IPS-18a (cell line): ENCODE results near the gene ARL3.
"Not testable (repeated sequence)": the region's sequence is repeated elsewhere in the genome, so short reads cannot be mapped to it uniquely, and the experiment has no call there.

Source experiments
- H3K27ac ChIP-seq: one replicate; pipeline ENCODE4 v1.5.1; 2013; ENCODE audit warnings: low read length
- H3K27me3 ChIP-seq: one replicate; pipeline ENCODE4 v1.6.1; 2013; ENCODE audit warnings: mild to moderate bottlenecking, low read length; ENCODE audit not compliant: control insufficient read depth, insufficient read depth
- H3K36me3 ChIP-seq: one replicate; pipeline ENCODE4 v1.6.1; 2013; ENCODE audit warnings: low read depth, low read length; ENCODE audit not compliant: control insufficient read depth
- H3K4me1 ChIP-seq: one replicate; pipeline ENCODE4 v1.6.1; 2013; ENCODE audit warnings: low read depth, low read length; ENCODE audit not compliant: control insufficient read depth
- H3K4me3 ChIP-seq: one replicate; pipeline ENCODE4 v1.5.1; 2013; ENCODE audit warnings: low read length
- H3K9ac ChIP-seq: one replicate; pipeline ENCODE4 v1.6.1; 2013; ENCODE audit warnings: mild to moderate bottlenecking, low read length, moderate library complexity
- H3K9me3 ChIP-seq: one replicate; pipeline ENCODE4 v1.6.1; 2013; ENCODE audit warnings: low read depth, low read length; ENCODE audit not compliant: control insufficient read depth

ARL3 gene

GRCh38 chr10:102675666-102676533 lies 38.3 kb downstream of the ARL3 start:
- Histone ChIP-seq H3K9me3 (no peaks in the 10 kb centered on the region), H3K27me3 (no peaks in the 10 kb centered on the region), H3K4me3 (no peak overlapping the region), H3K36me3 (no peaks in the 10 kb centered on the region), H3K9ac (no peak overlapping the region), H3K4me1 (peaks cover 51% of the 10 kb centered on the region), H3K27ac (no peak overlapping the region)

GRCh38 chr10:102675011-102675665 lies 39.1 kb downstream of the ARL3 start:
- Histone ChIP-seq H3K4me3 (no peak overlapping the region), H3K9ac (no peak overlapping the region), H3K27ac (no peak overlapping the region), H3K9me3 (no peaks in the 10 kb centered on the region), H3K4me1 (peaks cover 59% of the 10 kb centered on the region), H3K27me3 (no peaks in the 10 kb centered on the region), H3K36me3 (no peaks in the 10 kb centered on the region)

- Histone ChIP-seq H3K4me1 (peaks cover 60% of the 10 kb centered on the region), H3K27ac (no peak overlapping the region), H3K27me3 (no peaks in the 10 kb centered on the region), H3K9ac (no peak overlapping the region), H3K4me3 (peak overlapping the region; percentile 19), H3K36me3 (no peaks in the 10 kb centered on the region), H3K9me3 (no peaks in the 10 kb centered on the region)
These were observed 39.6 kb downstream of the ARL3 start for GRCh38 chr10:102674566-102674965.

DNA sequence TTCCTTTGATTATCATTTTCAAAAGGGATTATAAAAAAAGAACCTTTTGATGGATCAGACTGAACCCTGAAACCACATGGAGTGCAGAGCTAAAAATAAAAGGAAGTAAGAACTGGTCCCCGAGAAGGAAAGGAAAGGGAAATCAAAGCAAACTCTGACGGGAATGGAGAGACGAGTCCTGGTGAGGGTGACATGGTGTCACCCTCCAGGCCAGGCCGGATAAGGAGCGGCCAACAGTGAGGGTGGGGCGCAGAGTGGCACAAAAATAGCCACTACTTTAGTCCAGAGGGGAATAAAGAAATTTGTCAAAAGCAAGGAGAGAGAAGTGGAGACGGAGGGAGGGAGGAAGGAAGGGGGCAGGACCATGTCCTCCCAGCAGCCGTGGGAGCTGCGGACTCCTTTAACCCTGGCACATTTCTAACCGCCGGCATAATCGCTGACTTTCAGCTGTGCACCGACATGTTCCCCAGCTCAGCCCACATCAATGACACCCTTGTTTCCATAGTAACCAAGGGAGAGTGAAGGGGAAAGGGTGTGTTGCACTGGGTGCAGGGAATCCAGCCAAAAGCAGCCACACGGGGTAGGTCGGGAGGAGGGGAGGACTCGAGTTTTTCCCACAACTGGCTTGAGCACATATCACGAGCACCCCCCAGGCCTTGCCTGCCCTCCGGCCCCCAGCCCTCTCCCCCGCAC lies 40.2 kb downstream of the ARL3 start:
- Histone ChIP-seq H3K27ac (no peak overlapping the region), H3K4me1 (peaks cover 55% of the 10 kb centered on the region), H3K36me3 (no peaks in the 10 kb centered on the region)

GRCh38 chr10:102673236-102673818 lies 40.9 kb downstream of the ARL3 start:
- Histone ChIP-seq H3K9ac (no peak overlapping the region), H3K27ac (no peak overlapping the region), H3K36me3 (no peaks in the 10 kb centered on the region), H3K4me1 (peaks cover 52% of the 10 kb centered on the region), H3K27me3 (no peaks in the 10 kb centered on the region), H3K4me3 (no peak overlapping the region), H3K9me3 (no peaks in the 10 kb centered on the region)

More for the DNA sequence above, 40.2 kb downstream of the ARL3 start:
- peak overlapping the region; percentile 19 for H3K4me3 ChIP-seq
- H3K9ac ChIP-seq, result no peak overlapping the region
- no peaks in the 10 kb centered on the region for H3K9me3 ChIP-seq
- H3K27me3 ChIP-seq, result no peaks in the 10 kb centered on the region

- no peaks in the 10 kb centered on the region for H3K27me3 ChIP-seq
- H3K9ac ChIP-seq, result no peak overlapping the region
- no peaks in the 10 kb centered on the region for H3K9me3 ChIP-seq
- H3K27ac ChIP-seq, result no peak overlapping the region
- H3K4me1 ChIP-seq, result peaks cover 34% of the 10 kb centered on the region
- no peaks in the 10 kb centered on the region for H3K36me3 ChIP-seq
- no peak overlapping the region for H3K4me3 ChIP-seq
These were observed 43.2 kb downstream of the ARL3 start for GRCh38 chr10:102670871-102671434.

DNA sequence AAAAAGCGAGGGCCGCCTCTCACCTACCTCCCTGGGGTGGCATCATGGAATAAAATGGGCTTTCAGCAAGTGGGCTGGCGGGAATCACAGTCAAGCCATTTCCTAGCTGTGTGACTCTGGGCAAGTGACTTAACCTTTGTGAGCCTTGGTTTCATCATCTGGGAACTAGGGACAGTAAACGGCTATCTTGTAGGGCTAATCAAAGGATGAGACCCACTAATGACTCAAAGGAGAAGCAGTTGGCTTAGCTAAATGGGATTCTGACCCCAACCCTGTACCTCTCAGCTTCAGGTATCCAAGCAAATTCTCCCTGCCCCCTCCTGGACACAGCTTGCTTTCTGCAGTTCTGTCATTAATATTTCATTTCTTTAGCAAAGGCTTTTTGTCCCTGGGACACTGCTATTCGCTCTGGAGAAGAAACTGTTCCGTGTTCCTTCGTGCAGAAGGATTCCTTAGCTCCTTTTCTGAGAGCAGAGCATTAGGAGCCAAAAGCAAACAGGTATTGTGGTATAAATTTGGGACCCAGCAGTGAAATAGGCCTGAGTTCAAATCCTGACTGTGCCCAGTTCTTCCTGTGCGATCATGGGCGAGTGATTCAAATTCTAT lies 44.0 kb downstream of the ARL3 start:
- Histone ChIP-seq H3K4me3 (no peak overlapping the region), H3K4me1 (peaks cover 27% of the 10 kb centered on the region), H3K27ac (no peak overlapping the region)

GRCh38 chr10:102669206-102670064 lies 44.8 kb downstream of the ARL3 start:
- no peaks in the 10 kb centered on the region for H3K36me3 ChIP-seq
- H3K27ac ChIP-seq, result no peak overlapping the region
- H3K4me1 ChIP-seq, result peaks cover 19% of the 10 kb centered on the region
- H3K4me3 ChIP-seq, result no peak overlapping the region
- H3K27me3 ChIP-seq, result no peaks in the 10 kb centered on the region
- H3K9ac ChIP-seq, result no peak overlapping the region
- H3K9me3 ChIP-seq, result no peaks in the 10 kb centered on the region

More for the DNA sequence above, 44.0 kb downstream of the ARL3 start:
- Histone ChIP-seq H3K27me3 (no peaks in the 10 kb centered on the region), H3K9ac (no peak overlapping the region), H3K9me3 (no peaks in the 10 kb centered on the region), H3K36me3 (no peaks in the 10 kb centered on the region)

DNA sequence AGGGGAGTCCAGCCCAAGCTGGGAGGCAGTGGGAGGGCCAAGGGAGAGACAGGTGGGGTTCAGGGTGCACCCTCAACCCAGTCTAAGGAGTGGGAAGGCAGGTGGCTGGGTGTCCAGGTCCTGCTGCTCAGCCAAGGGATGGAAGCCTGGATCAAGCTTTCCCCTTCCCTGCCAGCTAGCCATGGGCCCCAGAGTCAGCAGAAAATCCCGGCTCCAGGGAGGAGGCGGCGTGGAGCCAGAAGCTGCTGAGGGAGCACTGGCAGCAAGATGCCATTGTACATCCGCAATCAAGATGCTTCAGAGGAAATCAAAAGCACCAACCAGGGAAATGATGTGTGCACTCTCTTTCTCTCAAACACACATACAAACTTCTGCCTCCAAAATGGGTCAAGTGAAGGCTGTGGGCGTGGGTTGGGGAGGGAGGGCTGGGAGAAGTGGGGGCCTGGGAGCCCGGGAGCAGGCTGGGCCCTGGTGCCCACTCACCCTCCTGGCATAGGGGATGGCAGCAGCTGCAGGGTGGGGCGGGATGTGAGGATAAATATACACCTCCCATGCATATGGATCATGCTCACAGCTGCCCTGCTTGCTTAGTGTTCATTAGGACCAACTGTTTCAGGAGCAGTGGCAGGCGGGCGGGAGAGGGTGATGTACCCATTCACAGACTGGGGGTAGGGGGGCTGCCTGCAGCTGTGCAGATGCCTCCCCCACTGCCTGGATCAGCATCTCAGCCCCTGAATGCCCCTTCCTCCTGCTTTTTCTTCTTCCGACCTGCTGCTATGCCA lies 45.7 kb downstream of the ARL3 start:
- Histone ChIP-seq H3K27me3 (no peaks in the 10 kb centered on the region), H3K4me3 (no peak overlapping the region), H3K9ac (no peak overlapping the region), H3K9me3 (no peaks in the 10 kb centered on the region), H3K36me3 (no peaks in the 10 kb centered on the region), H3K27ac (no peak overlapping the region), H3K4me1 (peaks cover 10% of the 10 kb centered on the region)

DNA sequence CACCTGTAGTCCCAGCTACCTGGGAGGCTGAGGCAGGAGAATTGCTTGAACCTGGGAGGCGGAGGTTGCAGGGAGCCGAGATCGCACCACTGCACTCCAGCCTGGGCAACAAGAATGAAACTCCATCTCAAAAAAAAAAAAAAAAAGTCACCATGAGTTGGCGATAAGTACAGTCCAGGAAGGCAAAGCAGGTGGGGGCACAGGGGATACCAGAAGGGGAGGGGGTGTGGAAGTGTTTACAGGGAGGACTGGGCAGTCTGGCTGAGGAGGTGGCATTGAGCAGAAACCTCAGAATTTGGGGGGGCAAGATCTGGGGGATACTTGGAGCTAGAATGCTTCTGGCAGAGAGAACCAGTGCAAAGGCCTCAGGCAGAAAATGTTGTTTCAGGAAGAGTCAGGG lies 46.8 kb downstream of the ARL3 start:
- H3K27ac ChIP-seq, H3K27me3 ChIP-seq, H3K4me3 ChIP-seq, H3K9ac ChIP-seq, H3K36me3 ChIP-seq, H3K4me1 ChIP-seq, H3K9me3 ChIP-seq: not testable (repeated sequence)
